HG03432 (cell line): ENCODE data around the gene KRTAP12-3.
"Not testable (repeated sequence)": the region's sequence is repeated elsewhere in the genome, so short reads cannot be mapped to it uniquely, and the experiment has no call there.

Experiments
- ATAC-seq: cut with Tn5 transposase; IDR thresholded peaks from one replicate; pipeline ENCODE4 v1.9.1; 2021; ENCODE audit warnings: mild to moderate bottlenecking, moderate library complexity; ENCODE audit not compliant: unreplicated experiment

KRTAP12-3 gene

DNA sequence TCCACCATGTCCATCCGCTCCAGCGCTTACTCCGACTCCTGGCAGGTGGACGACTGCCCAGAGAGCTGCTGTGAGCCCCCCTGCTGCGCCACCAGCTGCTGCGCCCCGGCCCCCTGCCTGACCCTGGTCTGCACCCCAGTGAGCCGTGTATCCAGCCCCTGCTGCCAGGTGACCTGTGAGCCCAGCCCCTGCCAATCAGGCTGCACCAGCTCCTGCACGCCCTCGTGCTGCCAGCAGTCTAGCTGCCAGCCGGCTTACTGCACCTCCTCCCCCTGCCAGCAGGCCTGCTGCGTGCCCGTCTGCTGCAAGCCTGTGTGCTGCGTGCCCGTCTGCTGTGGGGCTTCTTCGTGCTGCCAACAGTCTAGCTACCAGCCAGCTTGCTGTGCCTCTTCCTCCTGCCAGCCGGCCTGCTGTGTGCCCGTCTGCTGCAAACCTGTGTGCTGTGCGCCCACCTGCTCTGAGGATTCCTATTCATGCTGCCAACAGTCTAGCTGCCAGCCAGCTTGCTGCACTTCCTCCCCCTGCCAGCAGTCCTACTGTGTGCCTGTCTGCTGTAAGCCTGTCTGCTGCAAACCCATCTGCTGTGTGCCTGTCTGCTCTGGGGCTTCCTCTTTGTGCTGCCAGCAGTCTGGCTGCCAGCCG, 30.4 kb upstream of the KRTAP12-3 start:
- not testable (repeated sequence) for ATAC-seq

DNA sequence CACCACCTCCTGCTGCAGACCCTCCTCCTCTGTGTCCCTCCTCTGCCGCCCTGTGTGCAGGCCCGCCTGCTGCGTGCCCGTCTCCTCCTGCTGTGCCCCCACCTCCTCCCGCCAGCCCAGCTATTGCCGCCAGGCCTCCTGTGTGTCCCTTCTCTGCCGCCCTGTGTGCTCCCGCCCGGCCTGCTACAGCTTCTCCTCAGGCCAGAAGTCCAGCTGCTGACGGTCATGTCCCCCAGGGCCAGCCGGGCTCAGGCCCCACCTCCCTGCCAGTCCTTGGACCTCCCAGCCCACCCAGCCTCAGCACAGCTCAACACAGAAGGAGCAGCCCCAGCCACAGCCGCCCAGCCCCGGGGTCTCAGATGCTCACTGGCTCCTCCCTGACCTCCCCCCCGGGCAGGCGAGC, 29.9 kb upstream of the KRTAP12-3 start:
- not testable (repeated sequence) for ATAC-seq

GRCh38 chr21:44628707-44629391, 28.9 kb upstream of the KRTAP12-3 start:
- no peak for ATAC-seq

DNA sequence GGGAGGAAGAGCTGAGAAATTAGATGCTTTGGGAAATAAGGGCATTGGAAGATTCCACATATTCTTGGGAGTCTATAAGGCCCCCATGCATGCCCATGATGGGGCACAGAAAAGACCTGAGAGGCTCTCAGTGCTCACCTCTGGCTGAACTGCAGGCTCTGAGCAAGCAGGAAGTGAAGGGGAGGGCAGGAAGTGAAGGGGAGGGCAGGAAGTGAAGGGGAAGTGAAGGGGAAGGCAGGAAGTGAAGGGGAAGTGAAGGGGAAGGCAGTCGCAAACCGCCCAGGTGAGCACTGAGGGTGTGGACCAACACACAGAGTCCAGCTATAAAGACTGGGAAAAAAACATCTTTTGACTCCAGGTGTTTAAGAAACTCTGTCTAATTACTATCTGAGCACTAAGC, 27.3 kb upstream of the KRTAP12-3 start:
- no peak for ATAC-seq

GRCh38 chr21:44632067-44632466, 25.7 kb upstream of the KRTAP12-3 start:
- no peak for ATAC-seq

GRCh38 chr21:44636209-44637017, 21.3 kb upstream of the KRTAP12-3 start:
- ATAC-seq, result no peak

GRCh38 chr21:44637018-44637850, 20.5 kb upstream of the KRTAP12-3 start, which contains the start of gene KRTAP10-10:
TSS of gene KRTAP10-10 (plus strand) at chr21:44637356. CDS start at chr21:44637418, 62 bp downstream.
- no peak for ATAC-seq

- ATAC-seq, result not testable (repeated sequence)
These were observed 19.8 kb upstream of the KRTAP12-3 start for GRCh38 chr21:44637851-44638348.

- ATAC-seq, result not testable (repeated sequence)
These were observed 19.0 kb upstream of the KRTAP12-3 start for GRCh38 chr21:44638506-44639330.

DNA sequence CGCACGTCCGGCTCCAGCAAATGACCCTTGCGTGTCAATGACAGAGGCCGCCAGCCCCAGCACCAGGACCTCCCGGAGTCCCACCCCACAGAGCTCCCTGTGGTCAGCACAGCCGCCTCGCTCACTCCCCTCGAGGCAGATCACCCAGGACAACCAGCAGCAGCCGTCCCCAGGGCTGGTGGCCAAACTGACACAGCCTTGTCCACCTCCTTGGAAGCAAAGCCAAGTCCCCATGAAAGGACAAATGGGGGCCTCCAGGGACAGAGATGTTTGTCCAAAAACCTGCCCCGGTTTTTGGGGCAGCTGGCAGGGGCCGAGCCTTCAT, 18.4 kb upstream of the KRTAP12-3 start:
- ATAC-seq, result no peak

DNA sequence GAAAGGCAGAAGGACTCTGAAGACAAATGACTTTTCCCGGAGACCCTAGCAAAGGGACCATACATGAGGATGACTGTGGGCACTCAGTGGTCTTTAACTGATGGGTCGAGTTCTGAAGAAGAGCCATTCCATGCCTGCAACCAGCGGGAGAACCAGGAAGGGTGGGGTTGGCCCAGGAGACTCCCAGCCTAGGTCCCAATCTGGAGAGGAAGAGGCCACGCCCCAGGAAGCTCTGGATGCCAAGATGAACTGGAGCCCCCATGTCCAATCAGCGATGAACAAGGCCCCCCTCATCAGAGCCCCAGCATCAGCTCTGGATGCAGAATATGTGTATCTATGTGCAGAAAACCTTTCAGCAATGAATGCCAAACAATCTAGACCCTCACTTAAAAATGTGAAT, 17.0 kb upstream of the KRTAP12-3 start:
- no peak for ATAC-seq

DNA sequence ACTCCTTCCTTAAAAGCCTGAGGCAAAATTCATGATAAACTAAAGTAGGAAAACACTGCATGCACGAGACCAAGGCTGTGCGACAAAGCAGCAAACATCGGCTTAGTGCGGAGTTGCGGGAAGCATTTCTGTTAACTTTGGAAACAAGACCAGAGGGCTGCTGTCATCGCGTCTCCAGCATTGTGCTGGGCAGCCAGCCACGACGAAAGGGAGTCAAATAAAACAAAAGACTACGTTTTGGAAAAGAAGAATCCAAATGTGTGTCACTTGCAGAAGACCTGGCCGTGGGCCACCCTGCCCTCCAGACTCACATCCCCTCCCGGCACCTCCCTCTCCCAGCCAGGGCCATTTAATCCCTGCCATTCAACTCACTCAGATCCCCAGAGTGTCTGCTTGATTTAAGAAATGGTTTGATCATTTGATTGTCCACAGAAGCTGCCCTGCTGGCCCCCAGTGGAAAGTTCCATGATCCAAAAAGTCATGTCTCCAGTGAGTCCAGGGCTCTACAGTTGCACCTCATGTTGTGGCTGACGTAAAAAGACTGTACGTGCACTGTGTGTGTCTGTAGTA, 13.9 kb upstream of the KRTAP12-3 start:
- ATAC-seq, result no peak

- no peak for ATAC-seq
These were observed 12.9 kb upstream of the KRTAP12-3 start for GRCh38 chr21:44644878-44645277.

DNA sequence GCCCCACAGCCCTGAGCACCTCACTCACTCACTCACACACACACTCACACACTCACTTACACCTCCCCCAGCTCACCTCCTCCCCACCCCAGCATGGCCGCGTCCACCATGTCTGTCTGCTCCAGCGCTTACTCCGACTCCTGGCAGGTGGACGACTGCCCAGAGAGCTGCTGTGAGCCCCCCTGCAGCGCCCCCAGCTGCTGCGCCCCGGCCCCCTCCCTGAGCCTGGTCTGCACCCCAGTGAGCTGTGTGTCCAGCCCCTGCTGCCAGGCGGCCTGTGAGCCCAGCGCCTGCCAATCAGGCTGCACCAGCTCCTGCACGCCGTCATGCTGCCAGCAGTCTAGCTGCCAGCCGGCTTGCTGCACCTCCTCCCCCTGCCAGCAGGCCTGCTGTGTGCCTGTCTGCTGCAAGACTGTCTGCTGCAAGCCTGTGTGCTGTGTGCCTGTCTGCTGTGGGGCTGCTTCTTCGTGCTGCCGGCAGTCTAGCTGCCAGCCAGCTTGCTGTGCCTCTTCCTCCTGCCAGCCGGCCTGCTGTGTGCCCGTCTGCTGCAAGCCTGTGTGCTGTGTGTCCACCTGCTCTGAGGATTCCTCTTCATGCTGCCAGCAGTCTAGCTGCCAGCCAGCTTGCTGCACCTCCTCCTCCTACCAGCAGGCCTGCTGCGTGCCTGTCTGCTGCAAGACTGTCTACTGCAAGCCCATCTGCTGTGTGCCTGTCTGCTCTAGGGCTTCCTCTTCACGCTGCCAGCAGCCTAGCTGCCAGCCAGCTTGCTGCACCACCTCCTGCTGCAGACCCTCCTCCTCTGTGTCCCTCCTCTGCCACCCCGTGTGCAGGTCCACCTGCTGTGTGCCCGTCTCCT, 11.1 kb upstream of the KRTAP12-3 start, which contains the start of gene KRTAP10-11:
Gene KRTAP10-11 (plus strand): TSS at position 49 of the 856 bp plus-strand sequence. CDS start 45 bp downstream, at position 94.
- not testable (repeated sequence) for ATAC-seq

DNA sequence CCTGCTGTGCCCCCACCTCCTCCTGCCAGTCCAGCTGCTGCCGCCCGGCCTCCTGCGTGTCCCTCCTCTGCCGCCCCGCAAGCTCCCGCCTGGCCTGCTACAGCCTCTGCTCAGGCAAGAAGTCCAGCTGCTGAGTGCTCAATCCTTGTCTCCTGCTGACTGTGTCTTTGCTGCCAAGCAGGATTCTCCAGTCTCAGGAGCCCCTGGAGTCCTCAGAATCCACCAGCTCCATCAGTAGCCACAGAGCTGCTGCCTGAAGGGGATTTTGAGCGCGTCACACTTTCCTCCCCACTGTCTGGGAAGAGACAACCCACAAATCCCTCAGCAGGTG, 10.5 kb upstream of the KRTAP12-3 start:
- ATAC-seq, result no peak

DNA sequence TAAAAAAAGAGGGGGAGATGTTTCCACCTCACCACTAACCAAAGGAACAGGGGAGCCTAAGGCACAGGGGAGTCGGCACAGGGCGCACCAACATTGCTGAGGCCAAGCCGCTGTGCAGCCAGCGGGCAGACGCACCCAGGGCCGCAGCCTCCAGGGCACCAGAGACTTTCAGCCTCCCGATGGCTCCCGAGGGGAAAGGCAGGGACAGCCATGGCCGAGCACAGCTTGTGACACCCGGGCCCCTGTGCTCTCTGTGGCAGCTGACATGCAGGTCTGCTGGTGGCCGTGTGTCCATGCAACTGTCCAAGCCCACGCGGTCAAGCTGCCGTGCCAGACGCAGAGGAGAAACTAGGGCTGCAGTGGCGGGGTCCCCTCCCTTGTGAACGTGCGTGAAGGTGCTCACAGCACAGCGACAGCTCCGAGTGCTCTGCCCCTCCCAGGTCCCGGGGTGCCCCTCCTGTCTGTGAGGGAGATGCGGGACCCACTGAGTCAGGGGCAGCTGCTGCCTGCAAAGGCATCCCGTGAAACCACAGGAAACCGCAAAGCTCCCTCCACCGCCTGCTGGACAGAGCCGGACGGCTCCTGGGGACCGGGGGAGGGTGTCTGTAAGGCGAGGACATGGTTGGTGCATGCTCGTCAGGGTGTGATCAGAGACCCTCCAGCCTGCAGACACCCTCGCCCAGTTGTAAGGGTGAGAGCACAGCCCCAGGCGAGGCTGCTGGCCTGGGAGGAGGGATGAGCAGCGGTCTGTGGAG, 9.0 kb upstream of the KRTAP12-3 start:
- no peak for ATAC-seq

- no peak for ATAC-seq
These were observed 8.1 kb upstream of the KRTAP12-3 start for GRCh38 chr21:44649521-44650100.
